ENCODE results near the gene TMEM178A. TPM values are rescaled to one million over a fixed set of nuclear protein-coding genes. Genes with fewer than 3 reads are reported as not detected.

Gene TMEM178A
- total RNA-seq, 2 donors from 2014 or later, result 5.5 to 7.4 TPM

- Histone ChIP-seq H3K27me3 (ENCODE audit: control insufficient read depth, insufficient read depth, low read length, poor library complexity, severe bottlenecking) (no peaks in the 10 kb centered on the region), H3K4me3 (ENCODE audit: low read length) (no peak overlapping the region), H3K36me3 (ENCODE audit: control insufficient read depth, insufficient read depth, low read length) (no peaks in the 10 kb centered on the region), H3K4me1 (ENCODE audit: control insufficient read depth, insufficient read depth, low read length) (no peaks in the 10 kb centered on the region), H3K27ac (ENCODE audit: low read depth, low read length) (no peak overlapping the region), H3K9ac (ENCODE audit: extremely low read depth, low read length, poor library complexity, severe bottlenecking) (no peak overlapping the region), H3K9me3 (ENCODE audit: control insufficient read depth, low read length) (no peaks in the 10 kb centered on the region)
- H3K27ac Mint-ChIP-seq, result no peak overlapping the region
- peaks cover 10% of the 10 kb centered on the region for H3K4me1 Mint-ChIP-seq
- no peak for TF ChIP-seq CTCF (conservative IDR thresholded peaks at IDR 0.05)
- WGBS, 2 experiments (ENCODE audit: insufficient coverage in 1 of 2, insufficient read length in 1 of 2), result 83 to 100% methylated on average over 2 of the region's 2 CpGs
- no peak overlapping the region for H3K4me3 Mint-ChIP-seq
- H3K36me3 Mint-ChIP-seq (ENCODE audit: low read depth), result no peaks in the 10 kb centered on the region
- DNase-seq, result no peak
- no peaks in the 10 kb centered on the region for H3K27me3 Mint-ChIP-seq (ENCODE audit: insufficient read depth)
- no peaks in the 10 kb centered on the region for H3K9me3 Mint-ChIP-seq
Measured at GRCh38 chr2:39723497-39723896, 57.8 kb downstream of the TMEM178A start.

GRCh38 chr2:39723946-39724827 is 58.5 kb downstream of the TMEM178A start:
- H3K4me3 ChIP-seq (ENCODE audit: low read length), result no peak overlapping the region
- Mint-ChIP-seq H3K4me1 (peaks cover 10% of the 10 kb centered on the region), H3K9me3 (no peaks in the 10 kb centered on the region), H3K27me3 (ENCODE audit: insufficient read depth) (no peaks in the 10 kb centered on the region), H3K27ac (no peak overlapping the region), H3K36me3 (ENCODE audit: low read depth) (no peaks in the 10 kb centered on the region), H3K4me3 (no peak overlapping the region)
- no peaks in the 10 kb centered on the region for H3K36me3 ChIP-seq (ENCODE audit: control insufficient read depth, insufficient read depth, low read length)
- H3K27ac ChIP-seq (ENCODE audit: low read depth, low read length), result no peak overlapping the region
- no peak for TF ChIP-seq CTCF (conservative IDR thresholded peaks at IDR 0.05)
- no peak overlapping the region for H3K9ac ChIP-seq (ENCODE audit: extremely low read depth, low read length, poor library complexity, severe bottlenecking)
- H3K9me3 ChIP-seq (ENCODE audit: control insufficient read depth, low read length), result no peaks in the 10 kb centered on the region
- DNase-seq, result no peak
- H3K27me3 ChIP-seq (ENCODE audit: control insufficient read depth, insufficient read depth, low read length, poor library complexity, severe bottlenecking), result no peaks in the 10 kb centered on the region
- 91 to 92% methylated on average over 6 to 9 of the region's 9 CpGs for WGBS, 2 experiments (ENCODE audit: insufficient coverage in 1 of 2, insufficient read length in 1 of 2)
- H3K4me1 ChIP-seq (ENCODE audit: control insufficient read depth, insufficient read depth, low read length), result no peaks in the 10 kb centered on the region

- no peaks in the 10 kb centered on the region for H3K36me3 ChIP-seq (ENCODE audit: control insufficient read depth, insufficient read depth, low read length)
- H3K4me1 Mint-ChIP-seq, result peaks cover 10% of the 10 kb centered on the region
- H3K9me3 ChIP-seq (ENCODE audit: control insufficient read depth, low read length), result no peaks in the 10 kb centered on the region
Measured at GRCh38 chr2:39724828-39725144, 59.1 kb downstream of the TMEM178A start.

More at GRCh38 chr2:39724828-39725144, 59.1 kb downstream of the TMEM178A start:
- no peak for TF ChIP-seq CTCF (conservative IDR thresholded peaks at IDR 0.05)
- 95 to 97% methylated on average over 4 of the region's 4 CpGs for WGBS, 2 experiments (ENCODE audit: insufficient coverage in 1 of 2, insufficient read length in 1 of 2)
- no peak overlapping the region for H3K27ac Mint-ChIP-seq
- no peak overlapping the region for H3K4me3 Mint-ChIP-seq
- H3K9me3 Mint-ChIP-seq, result no peaks in the 10 kb centered on the region
- no peaks in the 10 kb centered on the region for H3K36me3 Mint-ChIP-seq (ENCODE audit: low read depth)
- no peak overlapping the region for H3K27ac ChIP-seq (ENCODE audit: low read depth, low read length)
- no peak overlapping the region for H3K9ac ChIP-seq (ENCODE audit: extremely low read depth, low read length, poor library complexity, severe bottlenecking)
- H3K27me3 ChIP-seq (ENCODE audit: control insufficient read depth, insufficient read depth, low read length, poor library complexity, severe bottlenecking), result no peaks in the 10 kb centered on the region
- H3K4me3 ChIP-seq (ENCODE audit: low read length), result no peak overlapping the region
- no peak for DNase-seq
- H3K27me3 Mint-ChIP-seq (ENCODE audit: insufficient read depth), result no peaks in the 10 kb centered on the region
- no peaks in the 10 kb centered on the region for H3K4me1 ChIP-seq (ENCODE audit: control insufficient read depth, insufficient read depth, low read length)

Data from endodermal cell (in vitro differentiated cells).